Ectodermal cell (in vitro differentiated cells): ENCODE results near the gene PTCD3.

Experiments used
- H3K27ac ChIP-seq: 2 replicates; pipeline ENCODE4 v1.7.0; 2013; ENCODE audit warnings: mild to moderate bottlenecking, low read depth, low read length; ENCODE audit not compliant: insufficient read depth, poor library complexity, severe bottlenecking
- H3K27me3 ChIP-seq: 2 replicates; pipeline ENCODE4 v1.7.0; 2013; ENCODE audit warnings: mild to moderate bottlenecking, low read length; ENCODE audit not compliant: insufficient read depth, control insufficient read depth, poor library complexity, severe bottlenecking
- H3K36me3 ChIP-seq: one replicate; pipeline ENCODE4 v1.7.0; 2013; ENCODE audit warnings: low read length; ENCODE audit not compliant: control insufficient read depth, insufficient read depth
- H3K4me1 ChIP-seq: one replicate; pipeline ENCODE4 v1.7.0; 2013; ENCODE audit warnings: low read length; ENCODE audit not compliant: control insufficient read depth, insufficient read depth
- H3K4me3 ChIP-seq: 2 replicates; pipeline ENCODE4 v1.7.0; 2013; ENCODE audit warnings: low read depth, low read length, control low read depth; ENCODE audit not compliant: insufficient read depth
- H3K9me3 ChIP-seq: 2 replicates; pipeline ENCODE4 v1.7.0; 2013; ENCODE audit warnings: mild to moderate bottlenecking, low read length, moderate library complexity; ENCODE audit not compliant: control insufficient read depth
- WGBS, 2 experiments: methylation state at CpG; one replicate each; pipeline ENCODE4 v1.1.7; 2013; ENCODE audit warnings: missing lambda C conversion rate in 2 of 2; 5-methylcytosine and 5-hydroxymethylcytosine counted together

PTCD3 gene

GRCh38 chr2:86079981-86080911 lies 25.8 kb upstream of the PTCD3 start:
- Histone ChIP-seq H3K4me1 (no peaks in the 10 kb centered on the region), H3K9me3 (no peaks in the 10 kb centered on the region), H3K36me3 (peaks cover 42% of the 10 kb centered on the region), H3K4me3 (no peak overlapping the region), H3K27me3 (no peaks in the 10 kb centered on the region), H3K27ac (no peak overlapping the region)
- WGBS, 2 experiments: 80 to 84% methylated on average over 14 of the region's 14 CpGs

GRCh38 chr2:86081724-86082123 lies 24.3 kb upstream of the PTCD3 start:
- Histone ChIP-seq H3K4me3 (no peak overlapping the region), H3K36me3 (peaks cover 39% of the 10 kb centered on the region), H3K27ac (no peak overlapping the region), H3K9me3 (no peaks in the 10 kb centered on the region), H3K27me3 (no peaks in the 10 kb centered on the region), H3K4me1 (no peaks in the 10 kb centered on the region)
- 96 to 97% methylated on average over 4 of the region's 4 CpGs for WGBS, 2 experiments

GRCh38 chr2:86082756-86083155 lies 23.3 kb upstream of the PTCD3 start:
- Histone ChIP-seq H3K4me1 (no peaks in the 10 kb centered on the region), H3K27me3 (no peaks in the 10 kb centered on the region), H3K27ac (no peak overlapping the region), H3K4me3 (no peak overlapping the region), H3K36me3 (peaks cover 29% of the 10 kb centered on the region), H3K9me3 (no peaks in the 10 kb centered on the region)
- WGBS, 2 experiments: 93 to 95% methylated on average over 5 of the region's 5 CpGs

- H3K9me3 ChIP-seq: no peaks in the 10 kb centered on the region
- H3K27ac ChIP-seq: no peak overlapping the region
- no peak overlapping the region for H3K4me3 ChIP-seq
- no peaks in the 10 kb centered on the region for H3K27me3 ChIP-seq
- peaks cover 23% of the 10 kb centered on the region for H3K36me3 ChIP-seq
- no peaks in the 10 kb centered on the region for H3K4me1 ChIP-seq
- 86% methylated on average over 14 of the region's 14 CpGs for WGBS, 2 experiments
Observed at GRCh38 chr2:86087936-86088850, 17.8 kb upstream of the PTCD3 start.

GRCh38 chr2:86094229-86094628 lies 11.8 kb upstream of the PTCD3 start:
- Histone ChIP-seq H3K27me3 (no peaks in the 10 kb centered on the region), H3K4me3 (no peak overlapping the region), H3K4me1 (no peaks in the 10 kb centered on the region), H3K9me3 (no peaks in the 10 kb centered on the region), H3K27ac (no peak overlapping the region), H3K36me3 (peaks cover 24% of the 10 kb centered on the region)
- 87 to 96% methylated on average over 1 of the region's 1 CpG for WGBS, 2 experiments

GRCh38 chr2:86097114-86097896 lies 8.7 kb upstream of the PTCD3 start:
- Histone ChIP-seq H3K4me1 (no peaks in the 10 kb centered on the region), H3K27me3 (no peaks in the 10 kb centered on the region), H3K36me3 (peaks cover 12% of the 10 kb centered on the region), H3K4me3 (no peak overlapping the region), H3K9me3 (no peaks in the 10 kb centered on the region), H3K27ac (no peak overlapping the region)
- whole genome bisulfite sequencing, 2 experiments: 88 to 95% methylated on average over 1 to 2 of the region's 3 CpGs

- H3K27ac ChIP-seq: no peak overlapping the region
- H3K4me3 ChIP-seq: no peak overlapping the region
- H3K4me1 ChIP-seq: no peaks in the 10 kb centered on the region
- peaks cover 12% of the 10 kb centered on the region for H3K36me3 ChIP-seq
- no peaks in the 10 kb centered on the region for H3K27me3 ChIP-seq
- H3K9me3 ChIP-seq: no peaks in the 10 kb centered on the region
- WGBS, 2 experiments: 100% methylated on average over 1 of the region's 1 CpG; no CpG with 5 or more reads in 1 of the 2 experiments
Observed at GRCh38 chr2:86097913-86098312, 8.1 kb upstream of the PTCD3 start.

GRCh38 chr2:86102157-86102556 lies 3.9 kb upstream of the PTCD3 start:
- Histone ChIP-seq H3K9me3 (no peaks in the 10 kb centered on the region), H3K4me1 (peaks cover 3% of the 10 kb centered on the region), H3K27ac (no peak overlapping the region), H3K27me3 (no peaks in the 10 kb centered on the region), H3K4me3 (no peak overlapping the region), H3K36me3 (peaks cover 12% of the 10 kb centered on the region)

GRCh38 chr2:86105252-86105968 lies 625 bp upstream of the PTCD3 start, which contains the start of gene POLR1A:
POLR1A (minus strand) TSS chr2:86105886; CDS start chr2:86105776, 110 bp downstream.
- no peaks in the 10 kb centered on the region for H3K9me3 ChIP-seq
- WGBS, 2 experiments: 0% methylated on average over 38 of the region's 38 CpGs
- H3K4me1 ChIP-seq: peaks cover 5% of the 10 kb centered on the region
- peak within 1 kb of the TSS; percentile 83 for H3K27ac ChIP-seq
- H3K27me3 ChIP-seq: no peaks in the 10 kb centered on the region
- peak within 1 kb of the TSS; percentile 94 for H3K4me3 ChIP-seq
- H3K36me3 ChIP-seq: peaks cover 8% of the 10 kb centered on the region
